GM18502 (cell line): Measurements from ENCODE around the gene CCL11.
"Not testable (repeated sequence)": the region's sequence is repeated elsewhere in the genome, so short reads cannot be mapped to it uniquely, and the experiment has no call there.

Source experiments
- ATAC-seq: cut with Tn5 transposase; IDR thresholded peaks from one replicate; pipeline ENCODE4 v1.9.1; 2021; ENCODE audit warnings: mild to moderate bottlenecking; ENCODE audit not compliant: unreplicated experiment, poor library complexity

Gene CCL11

DNA sequence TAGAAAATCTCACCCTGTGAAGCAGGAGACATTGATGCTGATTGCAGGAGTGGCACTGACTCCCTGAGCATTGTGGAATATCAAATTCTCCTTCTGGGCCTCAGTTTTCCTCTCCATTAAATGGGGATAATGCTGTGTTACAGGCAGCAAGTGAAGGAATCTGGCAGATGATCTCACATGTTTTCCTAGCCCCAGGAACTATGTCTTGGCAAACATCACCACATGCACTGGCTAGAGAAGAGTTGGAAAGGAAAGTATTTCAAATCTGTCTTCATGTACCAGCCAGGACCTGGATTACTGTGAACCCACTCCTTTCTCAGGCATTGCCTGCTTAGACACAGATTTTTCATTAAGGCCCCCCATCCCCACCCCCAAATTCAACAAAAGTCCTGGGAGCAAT, 20.1 kb downstream of the CCL11 start:
- no peak for ATAC-seq

DNA sequence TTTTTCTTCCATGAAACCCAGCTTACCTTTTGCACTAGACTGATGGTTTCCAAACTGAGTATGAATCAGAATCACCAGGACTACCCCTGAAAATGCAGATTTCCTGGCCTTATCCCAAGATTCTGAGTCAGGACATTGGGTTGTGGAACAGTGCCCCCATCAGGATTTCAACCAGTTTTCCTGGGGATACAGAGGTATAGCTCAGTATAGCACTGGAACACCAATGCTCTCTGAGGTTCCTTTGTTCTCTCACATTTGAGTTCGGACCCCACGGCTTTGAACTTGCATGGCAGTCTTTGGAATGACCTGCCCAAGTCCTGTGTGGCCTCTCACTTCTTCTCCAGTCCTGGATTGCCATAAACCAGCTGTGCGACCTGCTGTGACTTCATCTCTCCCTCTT, 20.9 kb downstream of the CCL11 start:
- ATAC-seq = no peak

DNA sequence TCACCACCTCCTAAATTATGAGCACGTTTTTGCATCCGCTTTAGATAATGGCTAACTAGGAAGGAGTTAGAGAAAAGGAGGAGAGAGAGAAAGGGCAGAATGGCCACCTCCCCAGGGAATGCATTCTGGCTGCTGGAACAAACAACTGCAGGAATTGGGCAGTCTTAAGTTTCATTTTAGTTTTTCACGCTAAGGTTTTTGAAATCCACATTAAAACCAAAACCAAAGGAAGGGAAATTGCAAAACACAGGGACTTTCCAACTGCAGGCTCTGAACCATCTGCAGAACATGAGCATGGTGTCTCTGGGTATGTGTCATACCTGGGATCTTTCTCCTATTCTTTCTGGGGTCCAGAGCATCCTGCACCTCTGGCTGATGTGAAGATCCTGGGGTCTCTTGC, 21.6 kb downstream of the CCL11 start:
- ATAC-seq = no peak

DNA sequence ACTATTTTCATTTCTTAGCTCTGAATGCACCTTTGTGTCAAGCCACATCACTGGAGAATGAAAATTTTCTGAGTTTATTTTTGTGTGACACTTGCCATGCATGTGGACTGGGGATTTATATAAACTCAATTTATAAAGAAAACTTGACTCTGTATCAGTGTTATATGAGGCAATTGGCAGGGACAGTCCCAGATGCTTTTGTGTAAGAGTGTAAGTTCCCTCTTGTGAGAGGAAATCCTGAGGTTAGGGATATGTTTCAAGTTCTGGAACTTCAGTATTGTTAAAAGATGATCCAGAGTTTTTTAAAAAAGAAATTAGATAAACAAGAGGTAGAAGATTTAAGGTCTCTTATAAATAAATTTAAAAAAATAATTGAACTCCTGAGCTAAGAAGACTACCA, 22.8 kb downstream of the CCL11 start:
- ATAC-seq = no peak

DNA sequence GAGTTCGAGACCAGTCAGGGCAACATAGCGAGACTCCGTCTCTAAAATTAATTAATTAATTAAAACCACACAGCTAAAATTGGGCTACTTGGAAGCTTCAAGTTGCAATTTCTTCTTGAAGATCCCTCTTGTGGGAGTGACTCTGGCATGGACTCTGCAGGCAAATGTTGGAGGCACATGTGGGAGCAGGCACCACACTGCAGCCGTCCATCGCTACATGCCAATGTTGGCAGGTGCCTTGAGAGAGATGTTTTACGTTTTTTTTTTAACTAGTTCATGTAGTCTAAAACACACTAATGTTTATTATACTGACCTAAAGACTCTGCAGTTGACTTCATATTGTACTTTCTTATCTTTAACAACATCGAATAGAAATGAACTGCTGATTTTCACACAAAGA, 25.7 kb downstream of the CCL11 start:
- ATAC-seq = no peak

DNA sequence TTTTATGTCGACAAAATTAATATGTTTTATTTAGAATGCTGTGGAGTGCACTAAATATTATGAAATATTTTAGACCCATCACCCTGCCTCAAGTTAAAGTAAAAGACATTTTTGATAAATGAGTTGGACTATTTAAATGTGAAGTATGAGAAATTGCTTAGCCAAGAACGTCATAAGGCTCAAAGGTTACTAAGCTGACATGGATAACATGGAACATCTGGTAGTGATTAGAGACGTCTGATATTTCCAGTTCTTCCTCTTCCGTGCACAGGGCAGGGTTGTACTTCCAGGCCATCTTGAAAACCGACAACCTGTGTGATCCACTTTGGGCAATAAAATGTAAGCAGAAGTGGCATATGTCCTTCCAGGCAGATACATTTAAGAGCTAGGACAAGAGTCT, 26.5 kb downstream of the CCL11 start:
- ATAC-seq = no peak

DNA sequence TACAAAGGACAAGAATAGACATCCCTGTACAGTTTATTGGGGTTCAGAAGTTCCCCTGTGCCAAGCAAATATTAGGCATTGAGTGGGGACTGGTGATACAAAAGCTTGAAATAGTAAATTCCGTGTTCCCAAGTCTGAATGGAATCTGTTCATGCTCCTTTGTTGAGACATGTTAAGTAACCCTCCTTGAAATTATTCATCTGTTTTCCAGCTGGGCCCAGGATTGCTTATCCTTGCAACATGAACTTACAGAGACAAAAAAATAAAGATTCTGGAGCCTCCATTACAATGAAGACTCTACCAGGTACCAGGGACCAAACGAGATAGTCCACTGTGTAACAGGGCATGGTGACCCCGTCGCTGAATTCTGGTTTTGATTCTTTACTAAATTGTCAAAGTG, 27.6 kb downstream of the CCL11 start:
- ATAC-seq = no peak

DNA sequence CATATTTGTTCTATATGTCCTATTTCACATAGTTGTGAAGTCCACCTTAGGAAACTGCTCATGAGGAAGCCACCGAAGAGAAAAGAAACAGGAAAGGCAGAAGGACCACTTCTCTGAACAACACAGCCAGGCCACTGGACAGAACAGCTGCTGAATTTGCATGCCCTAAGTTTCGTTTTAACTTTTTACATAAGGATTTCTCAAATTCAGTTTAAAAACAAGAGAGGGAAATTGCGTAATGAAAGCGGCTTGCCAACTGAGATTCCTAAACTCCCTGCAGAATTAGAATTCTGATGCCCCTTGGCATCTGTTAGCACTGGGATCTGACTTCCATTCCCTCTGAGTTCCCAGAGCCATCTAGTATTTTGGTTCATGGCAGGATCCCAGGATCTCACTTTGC, 28.7 kb downstream of the CCL11 start:
- ATAC-seq = no peak

DNA sequence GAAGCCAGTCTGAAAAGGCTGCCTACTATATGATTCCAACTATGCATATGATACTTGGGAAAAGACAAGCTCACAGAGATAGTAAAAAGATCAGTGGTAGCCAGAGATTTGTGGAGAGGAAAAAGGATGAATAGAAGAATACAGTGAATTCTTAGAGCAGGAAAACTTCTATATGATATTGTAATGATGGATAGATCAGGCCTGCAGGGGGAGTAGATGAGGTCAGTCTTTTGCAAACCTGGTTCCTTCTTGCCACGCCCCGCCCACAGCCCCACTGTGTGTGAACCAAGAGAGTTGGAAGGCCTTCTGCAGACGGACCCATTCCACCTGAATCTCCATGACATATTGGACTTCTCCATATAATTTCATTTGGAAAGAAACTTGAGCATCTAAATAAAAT, 32.9 kb downstream of the CCL11 start:
- ATAC-seq = no peak

DNA sequence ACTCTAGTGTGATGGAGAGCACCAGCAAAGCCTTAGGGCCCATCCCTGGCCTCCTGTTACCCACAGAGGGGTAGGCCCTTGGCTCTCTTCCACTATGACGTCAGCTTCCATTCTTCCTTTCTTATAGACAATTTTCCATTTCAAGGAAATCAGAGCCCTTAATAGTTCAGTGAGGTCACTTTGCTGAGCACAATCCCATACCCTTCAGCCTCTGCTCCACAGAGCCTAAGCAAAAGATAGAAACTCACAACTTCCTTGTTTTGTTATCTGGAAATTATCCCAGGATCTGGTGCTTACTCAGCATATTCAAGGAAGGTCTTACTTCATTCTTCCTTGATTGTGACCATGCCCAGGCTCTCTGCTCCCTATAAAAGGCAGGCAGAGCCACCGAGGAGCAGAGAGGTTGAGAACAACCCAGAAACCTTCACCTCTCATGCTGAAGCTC, 33.5 kb downstream of the CCL11 start, which contains the start of gene CCL8:
Gene CCL8 (plus strand): TSS at position 397 of the 445 bp plus-strand sequence. CDS start 67 bp downstream, outside the sequence.
- no peak for ATAC-seq

DNA sequence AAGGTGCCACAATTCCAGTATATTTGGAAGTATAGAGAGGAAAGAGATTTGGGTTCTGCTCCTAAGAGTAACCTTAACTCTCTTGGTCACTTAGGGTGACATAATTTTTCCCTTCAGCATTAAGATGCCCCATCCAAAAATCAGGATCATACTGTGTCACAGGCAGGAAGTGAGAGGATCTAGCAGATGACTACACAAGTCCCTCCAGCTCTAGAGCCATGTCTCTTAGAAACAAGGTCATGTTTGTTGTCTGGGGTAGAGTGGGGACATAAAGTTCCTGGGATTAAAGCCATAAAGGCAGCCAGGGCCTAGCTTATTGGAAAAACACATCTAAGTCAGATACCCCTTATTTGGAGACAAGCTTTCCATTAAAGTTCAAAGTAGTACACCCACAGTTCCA, 36.4 kb downstream of the CCL11 start:
- no peak for ATAC-seq

DNA sequence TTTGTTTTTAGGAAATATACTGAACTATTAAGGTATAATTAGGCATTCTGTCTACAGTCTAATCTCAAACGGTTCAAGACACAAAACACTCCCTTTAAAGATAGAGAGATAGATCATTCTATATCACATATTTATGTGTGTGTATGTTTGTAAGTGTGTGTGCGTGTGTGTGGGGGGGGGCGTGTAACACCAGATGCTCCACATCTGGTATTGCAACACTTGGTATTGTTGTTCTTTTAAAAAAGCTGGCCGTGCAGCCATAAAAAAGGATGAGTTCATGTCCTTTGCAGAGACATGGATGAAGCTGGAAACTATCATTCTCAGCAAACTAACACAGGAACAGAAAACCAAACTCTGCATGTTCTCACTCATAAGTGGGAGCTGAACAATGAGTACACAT, 42.0 kb downstream of the CCL11 start:
- ATAC-seq = not testable (repeated sequence)

DNA sequence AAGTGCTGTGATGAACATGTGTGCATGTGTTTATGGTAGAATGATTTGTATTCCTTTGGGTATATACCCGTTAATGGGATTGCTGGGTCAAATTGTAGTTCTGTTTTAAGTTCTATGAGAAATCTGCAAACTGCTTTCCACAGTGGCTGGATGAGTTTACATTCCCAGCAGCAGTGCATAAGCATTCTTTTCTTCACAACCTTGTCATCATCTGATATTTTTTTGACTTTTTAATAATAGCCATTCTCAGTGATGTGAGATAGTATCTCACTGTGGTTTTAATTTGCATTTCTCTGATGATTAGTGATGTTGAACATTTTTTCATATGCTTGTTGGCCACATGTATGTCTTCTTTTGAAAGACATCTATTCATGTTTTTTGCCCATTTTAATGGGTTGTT, 52.2 kb downstream of the CCL11 start:
- no peak for ATAC-seq
